DOHH2 (cell line): ENCODE measurements around the gene FGGY.

Source experiments
- CTCF ChIP-seq: fragments of 200-600 bp; sonication (generic); IDR thresholded peaks from one replicate; pipeline ENCODE4 v1.5.1; 2014; ENCODE audit warnings: antibody characterized with exemption, mild to moderate bottlenecking, low read depth, low read length; ENCODE audit not compliant: poor library complexity, severe bottlenecking
- EZH2phosphoT487 ChIP-seq: fragments of 200-600 bp; sonication (generic); IDR thresholded peaks from 2 replicates; pipeline ENCODE4 v1.6.1; 2017; ENCODE audit warnings: borderline replicate concordance, mild to moderate bottlenecking, antibody characterized with exemption, low read length, moderate library complexity, mixed read lengths

DNA sequence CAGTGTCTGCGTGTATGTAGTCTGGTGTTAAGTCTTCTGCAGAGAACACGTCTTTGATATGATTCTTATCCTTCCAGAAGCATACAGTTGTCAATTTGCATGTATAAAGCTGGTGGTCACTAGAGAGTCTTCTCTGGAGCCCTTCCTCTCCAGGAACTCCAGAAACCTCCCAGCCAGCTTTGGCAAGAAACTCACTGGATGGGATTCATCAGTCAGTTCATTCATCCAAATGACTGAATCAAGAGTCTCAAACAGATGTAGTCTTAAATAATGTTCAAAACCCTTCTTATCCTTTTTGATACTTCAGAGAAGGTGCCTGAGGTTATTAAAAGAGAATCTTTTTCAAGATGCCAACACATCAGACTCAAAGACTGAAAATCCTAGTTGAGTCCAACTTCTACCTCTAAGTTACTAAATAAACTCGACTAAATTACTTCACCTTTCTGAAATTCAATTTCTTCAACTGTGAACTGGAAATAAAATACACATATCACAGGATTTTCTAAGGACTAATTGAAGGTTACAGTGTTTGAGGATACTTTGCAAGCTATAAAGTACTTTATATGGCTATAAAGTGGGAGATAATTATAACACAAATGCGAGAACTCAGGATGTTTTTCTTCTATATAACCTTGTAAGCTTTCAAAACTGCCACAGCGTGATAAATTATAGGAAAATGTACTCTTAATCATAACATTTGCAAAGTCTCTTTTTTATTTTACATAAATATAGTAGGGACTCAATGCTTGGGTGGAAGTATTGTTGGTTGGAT lies 252.4 kb downstream of the FGGY start:
- TF ChIP-seq CTCF (no peak), EZH2phosphoT487 (no peak)
